Ecto neural progenitor cell (in vitro differentiated cells): ENCODE measurements around the gene CNNM4.

Source experiments
- DNase-seq: peaks from one replicate; pipeline ENCODE4 v3.0.0-alpha.2; 2018; ENCODE audit warnings: low spot score

The CNNM4 gene

DNA sequence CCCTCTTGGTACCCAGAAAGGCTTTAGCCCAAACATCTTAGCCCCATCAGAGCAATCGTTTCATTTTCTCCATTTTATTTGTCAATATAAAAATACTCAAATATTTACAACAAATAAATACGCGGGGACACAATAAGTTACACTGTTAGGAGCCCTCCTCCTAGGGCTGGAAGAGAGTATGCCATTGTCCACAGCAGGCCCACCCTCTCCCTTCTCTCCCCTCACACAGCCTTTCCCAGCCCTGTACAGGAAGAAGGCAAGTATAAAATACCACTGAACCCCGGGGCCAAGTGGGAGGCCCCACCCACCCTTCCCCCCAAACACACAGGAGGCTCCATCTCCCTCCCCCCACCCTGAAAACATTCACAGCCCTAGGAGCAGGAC is 99.0 kb downstream of the CNNM4 start:
- DNase-seq = no peak

DNA sequence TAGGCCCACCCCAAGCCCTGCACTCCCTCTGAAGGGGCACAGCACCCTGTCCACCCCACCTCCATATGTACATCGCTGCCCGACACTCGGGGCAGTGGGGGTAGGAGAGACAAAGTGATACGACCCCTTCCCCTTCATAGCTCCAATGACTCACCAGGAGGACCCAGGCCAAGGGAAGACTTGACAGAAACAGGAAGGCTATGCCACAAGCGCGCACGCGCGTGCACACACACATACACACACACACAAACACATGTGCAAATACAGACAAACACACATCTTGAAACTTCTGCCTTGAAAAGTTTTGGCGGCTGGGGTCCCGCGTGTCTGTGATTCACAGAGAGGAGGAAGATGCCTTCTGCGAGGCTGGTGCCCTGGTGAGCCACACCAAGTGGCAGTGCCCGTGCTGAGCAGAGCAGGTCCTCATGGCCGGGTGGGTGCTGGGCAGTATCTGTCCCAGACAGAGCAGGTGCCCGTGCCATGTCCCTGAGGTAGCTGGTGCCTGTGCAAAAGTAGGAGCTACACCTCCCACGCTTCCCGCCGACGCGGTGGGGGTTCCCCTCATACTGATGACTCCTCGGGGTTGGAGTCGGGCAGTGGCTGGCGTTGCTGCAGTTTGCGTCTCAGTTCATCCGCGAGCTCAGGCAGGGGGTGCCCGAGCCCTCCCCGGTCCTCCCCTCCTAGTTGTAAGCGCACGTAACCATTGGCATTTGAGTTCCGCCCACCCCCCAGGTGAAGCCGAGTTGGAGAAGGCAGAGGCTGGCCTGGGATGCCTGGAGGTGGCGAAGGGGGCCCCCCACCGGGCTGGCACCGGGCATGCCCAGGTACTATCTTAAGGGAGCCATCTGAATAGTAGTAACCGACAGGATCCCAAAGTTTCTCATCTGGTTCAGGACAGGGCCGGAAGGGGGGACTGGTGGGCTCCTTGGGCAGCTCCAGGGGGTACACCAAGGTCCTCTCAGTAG is 99.6 kb downstream of the CNNM4 start:
- DNase-seq = no peak

DNA sequence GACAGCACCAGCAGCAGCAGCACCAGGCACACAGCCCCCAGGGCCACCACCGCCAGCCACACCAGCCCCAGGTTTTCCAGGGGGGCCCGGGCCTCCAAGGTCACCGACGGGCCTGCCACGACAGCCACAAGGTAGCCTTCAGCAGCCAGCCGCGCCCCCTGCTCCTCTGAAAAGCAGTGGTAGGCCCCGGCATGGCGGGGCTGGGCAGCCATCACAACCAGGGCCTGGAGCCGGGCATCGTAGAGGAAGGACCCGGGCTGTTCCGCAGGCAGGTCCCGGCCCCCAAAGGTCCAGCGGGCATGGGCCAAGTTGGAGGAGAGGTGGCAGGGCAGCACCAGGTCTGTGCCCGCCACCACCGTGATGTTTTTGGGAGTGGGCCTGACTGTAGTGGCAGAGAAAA is 100.4 kb downstream of the CNNM4 start:
- DNase-seq = no peak
